Stimulated activated CD8-positive, alpha-beta memory T cell treated with anti-CD3 and anti-CD28 coated beads, Interleukin-15, amount 100 ng/mL, for 24 hours (primary cell): Measurements from ENCODE around the gene LIN37.
"Not testable (repeated sequence)": the region's sequence is repeated elsewhere in the genome, so short reads cannot be mapped to it uniquely, and the experiment has no call there.

Source experiments
- DNase-seq: peaks from one replicate; pipeline ENCODE4 v3.0.0-alpha.2; 2020; ENCODE audit warnings: low read depth

Gene LIN37

DNA sequence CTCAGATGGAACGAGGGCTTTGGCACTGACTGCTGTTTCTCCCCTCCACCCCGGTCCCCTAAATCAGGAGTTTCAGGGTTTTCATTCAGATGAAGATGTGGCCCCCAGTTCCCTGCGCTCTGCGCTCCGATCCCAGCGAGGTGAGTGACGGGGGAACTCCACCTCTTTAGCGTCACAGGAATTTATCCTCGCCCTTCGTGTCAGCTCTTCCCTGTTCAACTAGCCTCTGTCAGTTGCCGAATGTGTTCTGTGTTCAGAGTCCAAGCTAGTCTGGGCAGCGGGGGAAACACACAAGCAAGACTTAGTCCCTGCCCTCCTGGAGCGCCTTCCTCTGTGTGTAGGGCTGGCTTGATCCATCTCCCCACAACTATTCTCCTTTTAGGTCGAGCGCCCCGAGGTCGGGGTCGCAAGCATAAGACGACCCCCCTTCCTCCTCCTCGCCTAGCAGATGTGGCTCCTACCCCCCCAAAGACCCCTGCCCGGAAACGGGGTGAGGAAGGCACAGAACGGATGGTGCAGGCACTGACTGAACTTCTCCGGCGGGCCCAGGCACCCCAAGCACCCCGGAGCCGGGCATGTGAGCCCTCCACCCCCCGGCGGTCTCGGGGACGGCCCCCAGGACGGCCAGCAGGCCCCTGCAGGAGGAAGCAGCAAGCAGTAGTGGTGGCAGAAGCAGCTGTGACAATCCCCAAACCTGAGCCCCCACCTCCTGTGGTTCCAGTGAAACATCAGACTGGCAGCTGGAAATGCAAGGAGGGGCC is 28.8 kb upstream of the LIN37 start:
- no peak for DNase-seq

DNA sequence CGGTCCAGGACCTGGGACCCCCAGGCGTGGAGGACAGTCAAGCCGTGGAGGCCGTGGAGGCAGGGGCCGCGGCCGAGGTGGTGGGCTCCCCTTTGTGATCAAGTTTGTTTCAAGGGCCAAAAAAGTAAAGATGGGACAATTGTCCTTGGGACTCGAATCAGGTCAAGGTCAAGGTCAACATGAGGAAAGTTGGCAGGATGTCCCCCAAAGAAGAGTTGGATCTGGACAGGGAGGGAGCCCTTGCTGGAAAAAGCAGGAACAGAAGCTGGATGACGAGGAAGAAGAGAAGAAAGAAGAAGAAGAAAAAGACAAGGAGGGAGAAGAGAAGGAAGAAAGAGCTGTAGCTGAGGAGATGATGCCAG is 28.2 kb upstream of the LIN37 start:
- no peak for DNase-seq

GRCh38 chr19:35720648-35721047 is 27.7 kb upstream of the LIN37 start:
- no peak for DNase-seq

- no peak for DNase-seq
These were observed 27.0 kb upstream of the LIN37 start for GRCh38 chr19:35721374-35721773.

- DNase-seq = no peak
These were observed 25.9 kb upstream of the LIN37 start for GRCh38 chr19:35722461-35722860.

DNA sequence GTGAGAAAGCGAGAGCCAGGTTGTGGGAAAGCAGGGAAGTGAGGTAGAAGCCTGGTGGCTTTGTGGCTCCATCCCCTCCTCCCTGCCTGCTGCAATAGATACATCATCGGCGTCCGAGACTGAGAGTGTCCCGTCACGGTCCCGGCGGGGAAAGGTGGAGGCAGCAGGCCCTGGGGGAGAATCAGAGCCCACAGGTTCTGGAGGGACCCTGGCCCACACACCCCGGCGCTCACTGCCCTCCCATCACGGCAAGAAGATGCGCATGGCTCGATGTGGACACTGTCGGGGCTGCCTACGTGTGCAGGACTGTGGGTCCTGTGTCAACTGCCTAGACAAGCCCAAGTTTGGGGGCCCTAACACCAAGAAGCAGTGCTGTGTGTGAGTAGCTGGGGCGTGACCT is 25.5 kb upstream of the LIN37 start:
- no peak for DNase-seq

- DNase-seq = no peak
These were observed 24.7 kb upstream of the LIN37 start for GRCh38 chr19:35723671-35724070.

- not testable (repeated sequence) for DNase-seq
These were observed 24.2 kb upstream of the LIN37 start for GRCh38 chr19:35724132-35724531.

DNA sequence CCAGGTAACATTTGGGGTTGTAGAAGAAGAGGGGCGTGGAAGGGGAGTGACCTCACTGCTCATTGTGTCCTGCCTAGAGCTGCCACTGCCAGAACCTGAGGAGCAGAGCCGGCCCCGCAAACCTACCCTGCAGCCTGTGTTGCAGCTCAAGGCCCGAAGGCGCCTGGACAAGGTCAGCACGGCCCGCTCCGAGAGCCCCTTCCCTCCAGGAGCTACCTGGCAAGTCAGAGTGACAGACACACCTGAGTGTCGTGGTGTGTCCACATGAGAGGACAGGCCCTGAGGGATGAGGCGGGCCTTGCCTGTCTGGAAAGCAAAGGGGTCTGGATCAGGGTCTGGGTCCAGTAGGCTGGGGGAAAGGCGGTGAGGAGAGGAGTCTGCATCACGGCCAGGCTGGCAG is 23.8 kb upstream of the LIN37 start:
- DNase-seq = no peak

- no peak for DNase-seq
These were observed 23.0 kb upstream of the LIN37 start for GRCh38 chr19:35725216-35725861.

DNA sequence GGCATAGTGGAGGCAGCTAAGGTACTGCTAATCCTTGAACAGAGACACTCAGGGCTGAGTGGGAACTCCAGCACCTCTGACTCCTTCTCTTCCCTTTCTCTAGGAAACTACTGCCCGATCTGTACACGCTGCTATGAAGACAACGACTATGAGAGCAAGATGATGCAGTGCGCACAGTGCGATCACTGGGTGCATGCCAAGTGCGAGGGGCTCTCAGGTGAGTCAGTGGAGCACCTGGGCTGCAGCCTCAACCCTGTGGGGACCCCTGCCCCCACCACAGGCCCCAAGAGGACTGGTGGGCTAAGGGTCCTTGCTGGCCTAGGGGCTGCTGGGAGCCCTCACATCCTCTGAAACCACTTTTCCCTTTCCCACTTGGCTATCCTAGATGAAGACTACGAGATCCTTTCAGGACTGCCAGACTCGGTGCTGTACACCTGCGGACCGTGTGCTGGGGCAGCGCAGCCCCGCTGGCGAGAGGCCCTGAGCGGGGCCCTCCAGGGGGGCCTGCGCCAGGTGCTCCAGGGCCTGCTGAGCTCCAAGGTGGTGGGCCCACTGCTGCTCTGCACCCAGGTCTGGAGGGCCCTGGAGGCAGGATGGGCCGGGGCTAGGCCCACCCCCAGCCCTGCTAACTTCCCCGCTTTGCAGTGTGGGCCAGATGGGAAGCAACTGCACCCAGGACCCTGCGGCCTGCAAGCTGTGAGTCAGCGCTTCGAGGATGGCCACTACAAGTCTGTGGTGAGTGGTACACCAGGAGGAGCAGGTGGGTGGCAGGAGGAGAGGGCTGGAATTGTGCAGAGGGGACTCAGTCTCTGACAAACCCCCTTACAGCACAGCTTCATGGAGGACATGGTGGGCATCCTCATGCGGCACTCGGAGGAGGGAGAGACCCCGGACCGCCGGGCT is 21.1 kb upstream of the LIN37 start:
- DNase-seq = no peak

DNA sequence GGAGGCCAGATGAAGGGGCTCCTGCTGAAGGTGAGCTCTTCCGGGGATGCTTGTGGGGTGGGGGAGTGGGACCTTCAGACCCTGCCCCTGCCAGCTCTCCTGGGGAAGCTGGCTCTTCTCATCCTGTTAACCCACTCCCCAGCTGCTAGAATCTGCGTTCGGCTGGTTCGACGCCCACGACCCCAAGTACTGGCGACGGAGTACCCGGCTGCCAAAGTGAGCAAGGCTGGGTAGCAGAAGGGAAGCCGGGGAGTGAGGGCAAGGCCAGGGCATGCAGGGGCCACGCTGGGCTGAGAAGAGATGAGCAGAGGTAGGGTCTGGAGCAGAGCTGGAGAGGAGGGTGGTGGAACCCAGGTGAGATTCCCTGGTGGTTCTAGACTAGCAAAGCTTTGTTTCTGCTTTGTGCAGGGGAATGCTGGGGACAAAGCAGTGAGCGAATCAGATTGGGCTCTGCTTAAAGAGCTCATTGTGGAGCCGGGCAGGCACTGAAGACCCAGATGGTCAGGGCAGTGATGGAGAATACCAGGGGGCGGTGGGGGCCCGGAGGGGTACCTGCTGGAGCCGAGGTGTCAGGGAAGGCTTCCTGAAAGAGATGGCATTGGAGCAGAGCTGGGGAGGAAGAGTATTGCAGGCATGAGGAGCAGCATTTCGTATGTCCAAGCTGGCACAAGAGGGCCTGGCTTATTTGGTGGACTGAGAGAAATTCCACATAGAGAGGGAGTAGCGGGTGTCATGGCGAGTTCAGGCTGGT is 20.2 kb upstream of the LIN37 start:
- DNase-seq = no peak

DNA sequence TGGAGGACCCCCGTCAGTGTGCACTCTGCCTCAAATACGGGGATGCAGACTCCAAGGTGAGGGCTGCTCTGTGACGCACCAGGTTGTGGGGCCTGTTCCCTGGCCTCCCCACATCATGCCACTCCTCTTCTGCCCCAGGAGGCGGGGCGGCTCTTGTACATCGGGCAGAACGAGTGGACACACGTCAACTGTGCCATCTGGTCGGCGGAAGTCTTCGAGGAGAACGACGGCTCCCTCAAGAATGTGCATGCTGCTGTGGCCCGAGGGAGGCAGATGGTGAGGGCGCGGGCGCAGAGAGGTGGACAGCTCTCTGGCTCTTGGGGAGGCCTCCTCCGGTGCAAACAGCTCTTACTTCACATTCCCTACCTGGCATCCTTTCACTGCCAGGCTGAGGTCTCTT is 19.4 kb upstream of the LIN37 start:
- DNase-seq = no peak

GRCh38 chr19:35729763-35730162 is 18.6 kb upstream of the LIN37 start:
- DNase-seq = no peak

DNA sequence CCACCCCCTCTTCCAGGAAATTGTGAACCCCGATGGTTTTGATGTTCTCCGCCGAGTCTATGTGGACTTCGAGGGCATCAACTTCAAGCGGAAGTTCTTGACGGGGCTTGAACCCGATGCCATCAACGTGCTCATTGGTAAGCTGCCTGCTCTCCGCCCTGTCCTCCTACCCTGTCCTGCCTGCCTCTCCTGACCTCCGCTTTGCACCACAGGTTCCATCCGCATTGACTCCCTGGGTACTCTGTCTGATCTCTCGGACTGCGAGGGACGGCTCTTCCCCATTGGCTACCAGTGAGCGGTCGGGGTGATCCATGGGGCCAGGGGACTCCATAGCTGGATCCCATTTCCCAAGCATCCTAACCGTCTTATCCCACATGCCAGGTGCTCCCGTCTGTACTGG is 18.1 kb upstream of the LIN37 start:
- DNase-seq = no peak

DNA sequence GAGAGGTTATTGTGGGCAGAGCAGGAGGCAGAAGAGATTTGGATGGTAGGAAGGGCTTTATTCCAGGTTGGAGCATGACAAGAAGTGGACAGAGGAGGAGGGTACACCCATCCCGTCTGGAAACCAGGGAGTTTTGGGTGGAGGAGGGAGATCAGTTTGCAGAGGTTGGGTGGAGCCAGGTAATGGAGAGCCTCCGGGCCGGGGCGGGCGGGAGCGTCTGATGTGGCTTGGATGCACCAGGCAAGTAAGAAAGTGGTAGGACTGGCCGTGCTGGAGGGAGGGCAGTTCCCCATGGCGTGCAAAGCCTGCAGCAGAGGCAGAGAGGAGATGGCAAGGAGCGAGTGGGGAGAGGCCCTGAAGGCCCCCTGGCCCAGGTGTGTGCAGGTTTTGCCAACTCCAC is 17.0 kb upstream of the LIN37 start:
- no peak for DNase-seq

DNA sequence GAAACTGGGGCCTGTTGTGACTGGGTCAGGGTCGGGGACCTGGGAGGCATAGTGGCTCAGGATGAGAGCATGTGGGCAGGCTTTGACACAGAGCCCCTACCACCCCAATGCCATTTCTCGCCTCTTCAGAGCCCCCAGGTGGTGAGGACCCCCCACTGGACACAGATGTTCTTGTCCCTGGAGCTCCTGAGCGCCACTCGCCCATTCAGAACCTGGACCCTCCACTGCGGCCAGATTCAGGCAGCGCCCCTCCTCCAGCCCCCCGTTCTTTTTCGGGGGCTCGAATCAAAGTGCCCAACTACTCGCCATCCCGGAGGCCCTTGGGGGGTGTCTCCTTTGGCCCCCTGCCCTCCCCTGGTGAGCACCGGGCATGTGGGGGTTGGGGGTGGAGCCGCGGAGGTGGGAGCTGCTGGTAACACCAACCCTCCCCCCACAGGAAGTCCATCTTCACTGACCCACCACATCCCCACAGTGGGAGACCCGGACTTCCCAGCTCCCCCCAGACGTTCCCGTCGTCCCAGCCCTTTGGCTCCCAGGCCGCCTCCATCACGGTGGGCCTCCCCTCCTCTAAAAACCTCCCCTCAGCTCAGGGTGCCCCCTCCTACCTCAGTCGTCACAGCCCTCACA is 16.5 kb upstream of the LIN37 start:
- DNase-seq = no peak

- DNase-seq = no peak
These were observed 15.7 kb upstream of the LIN37 start for GRCh38 chr19:35732540-35733179.

GRCh38 chr19:35733180-35734125 is 14.9 kb upstream of the LIN37 start:
- no peak for DNase-seq

DNA sequence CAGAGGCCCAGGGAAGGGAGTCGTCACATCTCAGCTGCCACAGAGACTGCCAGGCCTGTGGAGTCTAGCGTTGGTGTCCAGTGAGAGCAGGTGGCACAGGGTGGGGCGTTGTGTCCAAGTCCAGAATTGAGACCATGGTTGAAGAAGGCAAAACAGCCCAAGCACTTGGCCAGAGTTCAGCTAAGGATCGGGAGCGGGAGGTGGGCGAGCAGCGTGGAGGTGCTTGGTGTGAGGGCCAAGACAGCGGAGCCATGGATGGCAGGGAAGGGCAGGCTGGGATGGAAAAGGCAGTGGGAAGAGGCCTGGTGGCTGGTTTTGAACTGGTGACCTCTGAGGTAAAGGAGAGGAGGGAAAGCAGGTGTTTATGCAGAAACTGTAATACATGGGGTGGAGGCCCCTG is 14.1 kb upstream of the LIN37 start:
- DNase-seq = no peak
